ENCODE measurements around the gene PCDHB12.

The PCDHB12 gene

DNA sequence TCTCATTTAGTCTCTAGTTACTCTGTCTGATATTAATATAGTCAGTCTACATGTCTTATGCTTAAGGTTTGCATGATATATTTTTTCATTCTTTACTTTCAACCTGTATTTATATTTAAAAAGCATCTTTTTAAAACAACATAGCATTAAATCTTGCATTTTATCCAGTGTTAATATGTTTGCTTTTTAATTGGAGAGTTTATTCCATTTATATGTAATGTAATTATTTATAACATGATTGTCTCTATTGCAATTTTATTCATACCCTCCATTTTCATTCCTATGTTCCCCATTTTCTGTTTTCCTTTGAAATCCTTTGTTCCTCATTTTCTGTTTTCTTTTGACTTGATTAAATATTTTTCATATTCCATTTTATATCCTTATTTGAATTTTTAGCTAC is 49.9 kb downstream of the PCDHB12 start:
- TF ChIP-seq, protein P1, sequence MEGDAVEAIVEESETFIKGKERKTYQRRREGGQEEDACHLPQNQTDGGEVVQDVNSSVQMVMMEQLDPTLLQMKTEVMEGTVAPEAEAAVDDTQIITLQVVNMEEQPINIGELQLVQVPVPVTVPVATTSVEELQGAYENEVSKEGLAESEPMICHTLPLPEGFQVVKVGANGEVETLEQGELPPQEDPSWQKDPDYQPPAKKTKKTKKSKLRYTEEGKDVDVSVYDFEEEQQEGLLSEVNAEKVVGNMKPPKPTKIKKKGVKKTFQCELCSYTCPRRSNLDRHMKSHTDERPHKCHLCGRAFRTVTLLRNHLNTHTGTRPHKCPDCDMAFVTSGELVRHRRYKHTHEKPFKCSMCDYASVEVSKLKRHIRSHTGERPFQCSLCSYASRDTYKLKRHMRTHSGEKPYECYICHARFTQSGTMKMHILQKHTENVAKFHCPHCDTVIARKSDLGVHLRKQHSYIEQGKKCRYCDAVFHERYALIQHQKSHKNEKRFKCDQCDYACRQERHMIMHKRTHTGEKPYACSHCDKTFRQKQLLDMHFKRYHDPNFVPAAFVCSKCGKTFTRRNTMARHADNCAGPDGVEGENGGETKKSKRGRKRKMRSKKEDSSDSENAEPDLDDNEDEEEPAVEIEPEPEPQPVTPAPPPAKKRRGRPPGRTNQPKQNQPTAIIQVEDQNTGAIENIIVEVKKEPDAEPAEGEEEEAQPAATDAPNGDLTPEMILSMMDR (IDR thresholded peaks at IDR 0.05; ENCODE audit: control extremely low read depth, extremely low read depth, low read depth, missing control alignments) = no peak
- no peak for DNase-seq (ENCODE audit: extremely low spot score)
- ChIA-PET POLR2A (no interaction called here), CTCF (no interaction called here)

GRCh38 chr5:141258948-141259347 is 50.4 kb downstream of the PCDHB12 start:
- POLR2A ChIA-PET = no interaction called here
- CTCF ChIA-PET = no interaction called here
- no peak for DNase-seq (ENCODE audit: extremely low spot score)
- TF ChIP-seq, protein P1 (IDR thresholded peaks at IDR 0.05; ENCODE audit: control extremely low read depth, extremely low read depth, low read depth, missing control alignments) = no peak

DNA sequence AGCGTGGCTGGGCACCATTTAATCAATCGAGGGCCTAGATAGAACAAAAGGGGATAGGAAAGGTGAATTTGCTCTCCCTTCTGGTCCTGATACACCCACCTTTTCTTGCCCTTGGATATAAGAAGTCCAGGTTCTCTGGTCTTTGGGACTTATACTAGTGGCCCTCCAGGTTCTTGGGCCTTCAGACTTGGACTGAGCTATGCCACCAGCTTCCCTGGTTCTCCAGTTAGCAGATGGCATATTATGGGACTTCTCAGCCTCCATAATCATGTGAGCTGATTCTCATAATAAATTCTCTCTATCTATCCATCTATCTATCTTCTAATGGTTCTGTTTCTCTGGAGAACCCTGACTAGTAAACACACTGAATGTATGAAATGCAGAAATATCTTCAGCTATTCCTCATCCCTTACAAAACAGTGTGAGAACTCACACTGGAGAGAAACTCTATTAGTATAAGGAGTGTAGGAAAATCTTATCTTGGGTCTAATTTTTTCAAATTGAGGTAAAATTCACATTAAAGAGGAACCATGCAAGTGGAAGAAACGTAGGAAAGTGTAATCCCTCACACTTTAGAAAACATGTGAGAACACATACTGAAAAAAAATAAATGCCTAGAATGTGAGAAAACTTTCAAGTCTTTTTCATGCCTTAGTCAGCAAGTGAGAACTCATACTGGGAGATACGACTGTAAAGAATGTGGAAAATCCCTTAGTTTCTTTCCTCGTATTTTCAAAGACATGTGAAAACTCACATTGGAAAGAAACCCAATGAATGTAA is 52.1 kb downstream of the PCDHB12 start:
- ChIA-PET CTCF (no interaction called here), POLR2A (no interaction called here)
- TF ChIP-seq, protein P1 (IDR thresholded peaks at IDR 0.05; ENCODE audit: control extremely low read depth, extremely low read depth, low read depth, missing control alignments) = no peak
- DNase-seq (ENCODE audit: extremely low spot score) = no peak

DNA sequence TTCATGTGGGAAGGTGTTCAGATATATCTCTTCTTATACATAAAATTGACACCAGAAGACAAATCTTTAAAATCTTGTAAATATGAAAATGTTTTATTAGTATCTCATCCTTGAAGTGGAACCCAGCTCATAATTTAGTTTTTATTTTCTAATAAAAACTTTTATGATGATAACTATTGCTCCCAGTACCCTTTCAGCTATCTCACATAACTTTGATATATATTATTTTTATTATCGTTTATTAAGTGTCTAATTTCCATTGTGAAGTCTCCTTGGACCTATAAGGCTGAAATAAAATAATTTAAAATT is 52.7 kb downstream of the PCDHB12 start:
- TF ChIP-seq, protein P1 (IDR thresholded peaks at IDR 0.05; ENCODE audit: control extremely low read depth, extremely low read depth, low read depth, missing control alignments) = no peak
- ChIA-PET CTCF (no interaction called here), POLR2A (no interaction called here)
- DNase-seq (ENCODE audit: extremely low spot score) = no peak

All from GM10248 (cell line).